Mesothelial cell of epicardium (in vitro differentiated cells): Measurements from ENCODE around the gene PRKN. TPM values are rescaled to one million over a fixed set of nuclear protein-coding genes. Genes with fewer than 3 reads are reported as not detected.

Experiments used
- DNase-seq, 2 experiments: peaks; one replicate each; pipeline ENCODE4 v3.0.0; 2021; ENCODE audit warnings: low spot score in 2 of 2; ENCODE audit not compliant: unreplicated experiment in 2 of 2
- H3K27ac Mint-ChIP-seq: 2 replicates; pipeline ENCODE4 v1.8.0; 2021; ENCODE audit warnings: mixed read lengths
- H3K27me3 Mint-ChIP-seq: 2 replicates; pipeline ENCODE4 v1.8.0; 2021; ENCODE audit warnings: low read depth, mixed read lengths
- H3K36me3 Mint-ChIP-seq: 2 replicates; pipeline ENCODE4 v1.8.0; 2021; ENCODE audit warnings: mixed read lengths
- H3K4me1 Mint-ChIP-seq: 2 replicates; pipeline ENCODE4 v1.8.0; 2021; ENCODE audit warnings: mixed read lengths
- H3K4me3 Mint-ChIP-seq: 2 replicates; pipeline ENCODE4 v1.8.0; 2021; ENCODE audit warnings: mild to moderate bottlenecking, moderate library complexity, mixed read lengths
- H3K9me3 Mint-ChIP-seq: 2 replicates; pipeline ENCODE4 v1.8.0; 2021; ENCODE audit warnings: mixed read lengths
- total RNA-seq: library from RNA; stranded (reverse); gene quantifications from 3 replicates; pipeline ENCODE4 v1.2.1, GENCODE V29; 2021
- TF ChIP-seq, protein P1 (sequence below): fragments of 200-600 bp; sonication (generic); IDR thresholded peaks from one replicate; pipeline ENCODE4 v1.5.0; 2021; ENCODE audit warnings: antibody characterized with exemption; ENCODE audit not compliant: unreplicated experiment

PRKN gene
- total RNA-seq, 1 donor from 2014 or later = 7.6 TPM

DNA sequence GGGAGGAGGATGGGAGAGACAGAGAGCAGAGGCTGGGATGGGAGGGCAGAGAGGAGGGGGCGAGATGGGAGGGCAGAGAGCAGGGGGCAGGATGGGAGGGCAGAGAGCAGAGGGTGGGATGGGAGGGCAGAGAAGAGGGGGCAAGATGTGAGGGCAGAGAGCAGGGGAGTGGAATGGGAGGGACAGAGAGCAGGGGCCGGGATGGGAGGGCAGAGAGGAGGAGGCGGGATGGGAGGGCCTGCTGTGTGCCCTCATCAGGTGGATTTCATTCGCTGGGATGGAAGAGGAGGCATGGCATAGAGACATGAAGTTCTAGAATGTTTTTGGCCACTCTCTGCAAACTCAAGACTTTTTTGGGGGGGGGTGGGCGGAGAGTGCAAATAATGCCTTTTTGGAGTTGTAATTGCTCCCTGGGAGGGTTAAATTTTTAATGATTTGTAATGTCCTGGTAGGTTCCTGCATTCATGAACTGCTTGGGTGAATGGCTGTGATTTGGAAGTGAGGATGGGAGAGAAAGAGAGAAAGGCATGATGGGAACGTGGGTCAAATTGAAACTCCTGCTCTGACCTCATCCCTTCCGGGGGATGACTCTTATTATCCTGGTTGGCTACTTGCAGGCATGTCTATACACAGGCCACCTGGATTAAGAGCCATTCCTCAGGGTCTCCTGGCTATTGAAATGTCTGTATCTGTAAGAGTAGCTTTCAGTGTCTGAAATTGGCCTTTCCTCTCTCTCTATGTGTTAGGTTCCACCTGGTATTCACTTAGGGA is 1291.3 kb downstream of the PRKN start:
- TF ChIP-seq, protein P1, sequence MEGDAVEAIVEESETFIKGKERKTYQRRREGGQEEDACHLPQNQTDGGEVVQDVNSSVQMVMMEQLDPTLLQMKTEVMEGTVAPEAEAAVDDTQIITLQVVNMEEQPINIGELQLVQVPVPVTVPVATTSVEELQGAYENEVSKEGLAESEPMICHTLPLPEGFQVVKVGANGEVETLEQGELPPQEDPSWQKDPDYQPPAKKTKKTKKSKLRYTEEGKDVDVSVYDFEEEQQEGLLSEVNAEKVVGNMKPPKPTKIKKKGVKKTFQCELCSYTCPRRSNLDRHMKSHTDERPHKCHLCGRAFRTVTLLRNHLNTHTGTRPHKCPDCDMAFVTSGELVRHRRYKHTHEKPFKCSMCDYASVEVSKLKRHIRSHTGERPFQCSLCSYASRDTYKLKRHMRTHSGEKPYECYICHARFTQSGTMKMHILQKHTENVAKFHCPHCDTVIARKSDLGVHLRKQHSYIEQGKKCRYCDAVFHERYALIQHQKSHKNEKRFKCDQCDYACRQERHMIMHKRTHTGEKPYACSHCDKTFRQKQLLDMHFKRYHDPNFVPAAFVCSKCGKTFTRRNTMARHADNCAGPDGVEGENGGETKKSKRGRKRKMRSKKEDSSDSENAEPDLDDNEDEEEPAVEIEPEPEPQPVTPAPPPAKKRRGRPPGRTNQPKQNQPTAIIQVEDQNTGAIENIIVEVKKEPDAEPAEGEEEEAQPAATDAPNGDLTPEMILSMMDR = no peak
- H3K27ac Mint-ChIP-seq = peak overlapping the region; percentile 63

DNA sequence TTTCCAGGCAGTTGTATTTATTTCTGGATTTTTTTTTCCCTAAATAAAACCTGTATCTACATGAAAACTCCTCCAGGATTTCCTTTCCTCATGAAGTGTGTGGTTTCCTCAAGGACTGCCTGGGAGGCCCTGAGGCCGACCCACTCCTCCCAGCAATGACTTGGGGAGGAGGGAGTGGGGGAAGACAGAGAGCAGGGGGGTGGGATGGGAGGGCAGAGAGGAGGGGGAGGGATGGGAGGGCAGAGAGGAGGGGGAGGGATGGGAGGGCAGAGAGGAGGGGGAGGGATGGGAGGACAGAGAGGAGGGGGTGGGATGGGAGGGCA is 1291.9 kb downstream of the PRKN start:
- Mint-ChIP-seq H3K4me1 (peaks cover 25% of the 10 kb centered on the region), H3K27me3 (no peaks in the 10 kb centered on the region), H3K27ac (peak overlapping the region; percentile 81), H3K4me3 (no peak overlapping the region), H3K36me3 (no peaks in the 10 kb centered on the region), H3K9me3 (no peaks in the 10 kb centered on the region)
- TF ChIP-seq, protein P1 = no peak
- DNase-seq = no peak

More for the DNA sequence above, 1291.3 kb downstream of the PRKN start:
- DNase-seq = no peak
- Mint-ChIP-seq H3K36me3 (no peaks in the 10 kb centered on the region), H3K4me1 (peaks cover 25% of the 10 kb centered on the region), H3K4me3 (no peak overlapping the region), H3K27me3 (no peaks in the 10 kb centered on the region), H3K9me3 (no peaks in the 10 kb centered on the region)

DNA sequence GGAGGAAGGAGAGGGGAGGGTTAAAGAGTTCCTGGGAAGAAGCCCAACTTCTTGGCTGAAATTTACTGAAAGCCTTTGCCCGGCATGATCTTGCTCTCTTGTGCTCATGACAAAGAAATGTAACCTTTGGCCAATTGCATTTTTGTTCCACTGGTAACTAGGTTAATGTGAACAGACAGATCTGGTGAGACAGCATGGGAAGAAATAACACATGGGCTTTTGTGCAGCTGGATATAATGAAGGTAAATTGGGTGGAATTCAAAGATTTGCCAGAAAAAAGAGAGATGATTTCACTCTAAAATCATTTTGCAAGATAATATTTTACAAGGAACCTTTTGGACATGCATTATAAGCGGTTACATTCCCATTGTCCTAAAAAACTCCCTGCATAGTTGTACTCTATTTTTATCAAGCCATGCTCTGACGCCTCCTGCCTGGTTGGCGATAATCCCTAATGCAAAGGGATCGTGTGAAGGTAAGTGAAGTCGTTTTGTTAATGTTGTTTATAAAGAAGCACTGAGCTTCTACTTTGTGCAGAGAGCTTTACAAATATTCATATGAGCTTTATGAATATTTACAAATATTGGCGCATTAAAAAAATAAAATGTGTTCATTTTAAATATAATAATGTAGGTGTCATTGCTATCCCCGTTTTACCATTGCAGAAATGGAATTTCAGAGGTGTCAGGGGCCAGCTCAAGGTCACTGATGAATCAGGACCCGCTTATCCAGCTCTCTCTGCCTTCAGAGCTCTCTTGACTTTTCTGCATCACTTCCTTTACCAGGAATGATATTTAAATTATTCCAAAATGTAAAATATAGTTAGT is 1292.4 kb downstream of the PRKN start:
- H3K27me3 Mint-ChIP-seq = no peaks in the 10 kb centered on the region
- peak overlapping the region; percentile 81 for H3K27ac Mint-ChIP-seq
- peaks cover 23% of the 10 kb centered on the region for H3K4me1 Mint-ChIP-seq
- no peaks in the 10 kb centered on the region for H3K36me3 Mint-ChIP-seq
- peak overlapping the region; percentile 4 for H3K4me3 Mint-ChIP-seq
- TF ChIP-seq, protein P1 = no peak
- H3K9me3 Mint-ChIP-seq = peaks cover 2% of the 10 kb centered on the region
- DNase-seq = no peak

DNA sequence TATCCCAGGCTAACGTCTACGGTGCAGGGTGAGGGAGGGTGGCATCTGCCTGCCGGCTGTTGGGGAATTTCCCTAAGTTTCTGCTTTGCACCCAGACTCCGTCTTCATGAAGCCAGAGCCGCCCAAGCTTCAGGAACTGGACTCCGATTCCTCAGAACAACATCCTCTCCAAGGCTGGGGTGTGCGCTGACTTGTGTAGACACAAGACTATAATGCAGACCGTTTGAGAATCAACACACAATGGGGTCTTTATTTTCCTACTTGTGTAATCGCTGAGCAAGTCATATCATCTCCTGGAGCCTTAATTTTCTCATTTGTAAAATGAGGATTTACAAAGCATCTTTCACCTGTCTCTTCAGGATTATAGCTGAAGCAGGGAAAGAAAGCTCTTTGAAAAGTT is 1293.2 kb downstream of the PRKN start:
- peak overlapping the region; percentile 81 for H3K27ac Mint-ChIP-seq
- H3K4me3 Mint-ChIP-seq = no peak overlapping the region
- no peaks in the 10 kb centered on the region for H3K27me3 Mint-ChIP-seq
- TF ChIP-seq, protein P1 = no peak
- H3K9me3 Mint-ChIP-seq = peaks cover 10% of the 10 kb centered on the region
- no peak for DNase-seq
- H3K36me3 Mint-ChIP-seq = no peaks in the 10 kb centered on the region
- peaks cover 23% of the 10 kb centered on the region for H3K4me1 Mint-ChIP-seq

DNA sequence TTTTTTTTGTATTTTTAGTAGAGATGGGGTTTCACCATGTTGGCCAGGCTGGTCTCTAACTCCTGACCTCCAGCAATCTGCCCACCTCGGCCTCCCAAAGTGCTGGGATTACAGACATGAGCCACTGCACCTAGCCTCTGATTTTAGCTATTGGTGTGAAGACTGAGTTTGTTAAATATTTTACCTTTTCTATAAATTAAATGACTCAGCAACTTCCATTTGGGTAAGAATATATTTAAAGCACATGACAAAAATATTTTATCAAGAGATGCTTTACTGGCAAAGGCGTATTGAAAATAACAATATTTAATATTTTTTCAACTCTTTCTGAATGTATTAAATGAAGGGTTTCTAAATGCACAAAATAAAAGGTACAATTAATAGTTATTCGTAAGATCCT is 1295.0 kb downstream of the PRKN start:
- Mint-ChIP-seq H3K9me3 (peaks cover 13% of the 10 kb centered on the region), H3K4me1 (peaks cover 23% of the 10 kb centered on the region), H3K27me3 (no peaks in the 10 kb centered on the region), H3K36me3 (no peaks in the 10 kb centered on the region), H3K4me3 (no peak overlapping the region), H3K27ac (no peak overlapping the region)
- DNase-seq = no peak
- TF ChIP-seq, protein P1 = no peak
